ENCODE data around the gene RGL3.

DNA sequence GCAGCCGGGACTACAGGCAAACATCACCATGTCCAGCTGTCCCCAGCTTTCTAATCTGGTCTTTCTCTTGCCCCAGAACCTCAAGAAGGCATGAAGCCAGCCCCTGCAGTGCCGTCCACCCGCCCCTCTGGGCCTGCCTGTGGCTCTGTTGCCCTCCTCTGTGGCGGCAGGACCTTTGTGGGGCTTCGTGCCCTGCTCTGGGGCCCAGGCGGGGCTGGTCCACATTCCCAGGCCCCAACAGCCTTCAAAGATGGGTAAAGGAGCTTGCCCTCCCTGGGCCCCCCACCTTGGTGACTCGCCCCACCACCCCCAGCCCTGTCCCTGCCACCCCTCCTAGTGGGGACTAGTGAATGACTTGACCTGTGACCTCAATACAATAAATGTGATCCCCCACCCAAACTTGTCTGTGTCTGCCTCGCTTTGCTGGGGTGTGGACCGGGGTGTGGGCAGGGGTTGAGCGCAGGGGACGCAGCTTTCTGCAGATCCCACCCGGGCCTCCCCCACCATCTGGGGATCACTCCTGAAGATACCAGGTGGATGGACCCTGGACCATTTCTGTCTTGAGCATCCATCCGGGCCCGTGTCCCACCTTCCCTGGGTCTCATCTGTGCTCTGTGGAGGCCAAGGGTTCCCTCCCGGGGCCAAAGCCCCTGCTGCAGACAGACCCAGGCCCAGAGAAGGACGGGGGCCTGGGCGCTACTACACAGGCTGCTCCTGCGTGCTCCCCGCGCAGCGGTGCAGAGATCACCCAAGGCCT, 31.6 kb upstream of the RGL3 start:
- TF ChIP-seq CTCF (IDR thresholded peaks at IDR 0.05; ENCODE audit: insufficient read depth, low read length) (no peak), GABPA (IDR thresholded peaks at IDR 0.05; ENCODE audit: low read depth) (no peak), REST (IDR thresholded peaks at IDR 0.05; ENCODE audit: insufficient replicate concordance, low read depth) (no peak)
